NCI-H2029 treated with DMSO at 0.1 percent for 48 hours (cell line): ENCODE results near the gene ETS1.

Experiments used
- DNase-seq: peaks from one replicate; lab custom pipeline; 2025; lab: John Stamatoyannopoulos, UW

ETS1 gene

GRCh38 chr11:128535468-128536457 is 51.6 kb downstream of the ETS1 start:
- DNase-seq, result no peak

- DNase-seq, result no peak
Observed at GRCh38 chr11:128533472-128533871, 53.9 kb downstream of the ETS1 start.

- no peak for DNase-seq
Observed at GRCh38 chr11:128532572-128533091, 54.7 kb downstream of the ETS1 start.

GRCh38 chr11:128532016-128532571 is 55.3 kb downstream of the ETS1 start:
- DNase-seq, result no peak

- DNase-seq, result no peak
Observed at GRCh38 chr11:128531588-128531987, 55.8 kb downstream of the ETS1 start.

GRCh38 chr11:128530118-128531074 is 57.0 kb downstream of the ETS1 start:
- no peak for DNase-seq

- DNase-seq, result no peak
Observed at GRCh38 chr11:128528294-128528693, 59.1 kb downstream of the ETS1 start.

GRCh38 chr11:128527046-128527445 is 60.3 kb downstream of the ETS1 start:
- no peak for DNase-seq

- DNase-seq, result no peak
Observed at GRCh38 chr11:128525411-128526243, 61.7 kb downstream of the ETS1 start.

- DNase-seq, result no peak
Observed at GRCh38 chr11:128524172-128524571, 63.2 kb downstream of the ETS1 start.

GRCh38 chr11:128523641-128524040 is 63.7 kb downstream of the ETS1 start:
- no peak for DNase-seq

GRCh38 chr11:128522943-128523518 is 64.3 kb downstream of the ETS1 start:
- DNase-seq, result no peak

GRCh38 chr11:128522055-128522942 is 65.1 kb downstream of the ETS1 start:
- DNase-seq, result peak; percentile 65

- no peak for DNase-seq
Observed at GRCh38 chr11:128521682-128522054, 65.7 kb downstream of the ETS1 start.

GRCh38 chr11:128520888-128521681 is 66.3 kb downstream of the ETS1 start:
- DNase-seq, result no peak

- DNase-seq, result no peak
Observed at GRCh38 chr11:128520206-128520887, 67.0 kb downstream of the ETS1 start.

- DNase-seq, result no peak
Observed at GRCh38 chr11:128519338-128519737, 68.0 kb downstream of the ETS1 start.

GRCh38 chr11:128518493-128519207 is 68.7 kb downstream of the ETS1 start:
- DNase-seq, result no peak
